ENCODE measurements around the gene DMTF1.

The DMTF1 gene

DNA sequence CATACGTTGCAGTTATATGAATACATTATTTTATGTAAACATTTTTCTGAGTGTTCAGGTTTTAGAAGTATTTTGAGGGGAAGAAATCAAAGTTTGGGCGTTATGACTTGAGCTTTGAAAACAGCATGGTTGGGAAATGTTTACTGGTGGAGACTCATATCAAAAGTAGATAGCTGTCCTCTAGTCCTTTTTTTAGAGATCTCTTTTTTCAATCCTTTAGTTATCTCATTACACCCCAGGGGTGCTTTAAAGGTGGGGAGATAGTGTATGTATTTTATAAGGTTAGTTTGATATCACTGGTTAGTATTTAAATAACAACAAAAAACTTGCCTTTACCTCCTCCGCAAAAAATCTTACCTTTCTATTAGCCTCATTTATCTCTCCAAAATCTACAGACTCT is 2.3 kb downstream of the DMTF1 start:
- no peak for TF ChIP-seq ZFX (IDR thresholded peaks at IDR 0.05; ENCODE audit: borderline replicate concordance)
- TF ChIP-seq, protein P1, sequence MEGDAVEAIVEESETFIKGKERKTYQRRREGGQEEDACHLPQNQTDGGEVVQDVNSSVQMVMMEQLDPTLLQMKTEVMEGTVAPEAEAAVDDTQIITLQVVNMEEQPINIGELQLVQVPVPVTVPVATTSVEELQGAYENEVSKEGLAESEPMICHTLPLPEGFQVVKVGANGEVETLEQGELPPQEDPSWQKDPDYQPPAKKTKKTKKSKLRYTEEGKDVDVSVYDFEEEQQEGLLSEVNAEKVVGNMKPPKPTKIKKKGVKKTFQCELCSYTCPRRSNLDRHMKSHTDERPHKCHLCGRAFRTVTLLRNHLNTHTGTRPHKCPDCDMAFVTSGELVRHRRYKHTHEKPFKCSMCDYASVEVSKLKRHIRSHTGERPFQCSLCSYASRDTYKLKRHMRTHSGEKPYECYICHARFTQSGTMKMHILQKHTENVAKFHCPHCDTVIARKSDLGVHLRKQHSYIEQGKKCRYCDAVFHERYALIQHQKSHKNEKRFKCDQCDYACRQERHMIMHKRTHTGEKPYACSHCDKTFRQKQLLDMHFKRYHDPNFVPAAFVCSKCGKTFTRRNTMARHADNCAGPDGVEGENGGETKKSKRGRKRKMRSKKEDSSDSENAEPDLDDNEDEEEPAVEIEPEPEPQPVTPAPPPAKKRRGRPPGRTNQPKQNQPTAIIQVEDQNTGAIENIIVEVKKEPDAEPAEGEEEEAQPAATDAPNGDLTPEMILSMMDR (IDR thresholded peaks at IDR 0.05), result no peak
- H3K27ac ChIP-seq, result no peak overlapping the region

DNA sequence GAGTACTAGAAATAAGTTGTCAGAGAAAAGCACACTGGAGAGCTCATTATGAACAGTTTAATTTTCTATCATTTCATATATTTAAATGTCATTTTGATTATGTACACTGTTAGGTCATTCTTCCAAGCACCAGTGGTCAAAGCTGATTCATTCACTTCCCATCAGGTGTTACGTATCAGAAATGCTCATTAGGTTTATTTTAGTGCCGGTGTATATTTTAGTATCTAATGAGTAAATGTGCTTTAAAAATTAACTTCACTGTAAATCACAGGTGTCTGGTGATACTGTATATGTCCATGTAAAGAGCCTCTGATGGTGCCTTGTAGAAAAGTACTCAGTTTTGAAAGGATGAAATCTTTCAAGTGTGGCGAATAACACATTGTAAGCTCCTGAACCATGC is 3.5 kb downstream of the DMTF1 start:
- no peak overlapping the region for H3K27ac ChIP-seq
- TF ChIP-seq, protein P1 (IDR thresholded peaks at IDR 0.05), result no peak
- TF ChIP-seq ZFX (IDR thresholded peaks at IDR 0.05; ENCODE audit: borderline replicate concordance), result no peak

DNA sequence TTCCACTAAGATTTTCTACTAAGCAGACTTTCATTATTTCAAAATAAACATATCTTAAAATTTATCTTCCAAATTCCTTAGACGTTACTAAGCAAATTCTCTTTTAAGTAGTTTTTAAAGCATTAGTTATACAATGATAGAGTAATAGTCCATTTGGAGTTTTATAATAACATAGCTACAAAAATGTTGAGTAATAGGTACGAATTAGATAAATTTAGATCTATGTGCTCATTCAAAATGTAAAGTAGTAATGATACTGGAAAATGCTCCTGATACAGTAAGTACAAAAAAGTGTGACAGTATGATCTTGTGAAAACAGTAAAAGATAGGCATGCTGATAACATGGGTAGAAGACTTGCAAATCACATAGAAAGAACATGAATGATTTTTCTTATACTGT is 4.5 kb downstream of the DMTF1 start:
- no peak overlapping the region for H3K27ac ChIP-seq

DNA sequence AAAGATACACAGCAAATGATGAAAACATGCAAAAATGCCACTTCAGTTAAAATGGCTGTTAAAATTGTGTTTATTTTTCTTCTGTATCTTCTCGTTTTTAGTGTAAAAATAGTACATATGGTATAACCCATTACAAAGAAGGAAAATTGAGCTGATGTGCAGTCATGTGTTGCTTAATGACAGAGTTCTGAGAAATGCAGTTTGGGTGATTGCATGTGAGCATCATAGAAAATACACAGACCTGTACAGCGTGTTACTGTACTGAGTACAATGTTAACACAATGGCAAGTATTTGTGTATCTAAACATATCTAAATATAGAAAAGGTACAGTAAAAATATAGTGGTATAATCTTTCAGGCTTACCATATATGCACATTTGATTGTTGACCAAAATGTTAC is 7.3 kb downstream of the DMTF1 start:
- H3K27ac ChIP-seq, result no peak overlapping the region
- TF ChIP-seq, protein P1 (IDR thresholded peaks at IDR 0.05), result no peak
- TF ChIP-seq ZFX (IDR thresholded peaks at IDR 0.05; ENCODE audit: borderline replicate concordance), result no peak

More for the DNA sequence above, 4.5 kb downstream of the DMTF1 start:
- TF ChIP-seq, protein P1 (IDR thresholded peaks at IDR 0.05), result no peak
- no peak for TF ChIP-seq ZFX (IDR thresholded peaks at IDR 0.05; ENCODE audit: borderline replicate concordance)

DNA sequence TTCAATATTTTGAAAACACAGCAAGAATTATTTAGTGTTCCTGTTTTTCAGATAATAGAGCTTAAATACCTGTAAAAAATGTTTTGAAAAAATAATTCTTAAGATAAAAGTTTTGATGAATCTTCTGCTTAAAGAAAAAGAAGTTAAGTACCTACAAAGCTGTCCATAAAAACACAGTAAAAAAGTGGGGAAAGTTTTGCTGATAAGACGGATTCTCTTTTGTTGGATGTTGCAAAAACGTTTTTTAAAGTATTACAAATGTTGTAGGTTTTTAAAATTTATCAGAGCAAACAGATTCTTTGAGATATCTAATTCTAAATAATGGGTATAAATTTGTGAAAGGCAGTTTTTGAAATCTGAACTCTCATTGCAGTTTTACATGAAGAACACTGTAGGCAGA is 12.2 kb downstream of the DMTF1 start:
- no peak overlapping the region for H3K27ac ChIP-seq
- TF ChIP-seq, protein P1 (IDR thresholded peaks at IDR 0.05), result no peak
- no peak for TF ChIP-seq ZFX (IDR thresholded peaks at IDR 0.05; ENCODE audit: borderline replicate concordance)

DNA sequence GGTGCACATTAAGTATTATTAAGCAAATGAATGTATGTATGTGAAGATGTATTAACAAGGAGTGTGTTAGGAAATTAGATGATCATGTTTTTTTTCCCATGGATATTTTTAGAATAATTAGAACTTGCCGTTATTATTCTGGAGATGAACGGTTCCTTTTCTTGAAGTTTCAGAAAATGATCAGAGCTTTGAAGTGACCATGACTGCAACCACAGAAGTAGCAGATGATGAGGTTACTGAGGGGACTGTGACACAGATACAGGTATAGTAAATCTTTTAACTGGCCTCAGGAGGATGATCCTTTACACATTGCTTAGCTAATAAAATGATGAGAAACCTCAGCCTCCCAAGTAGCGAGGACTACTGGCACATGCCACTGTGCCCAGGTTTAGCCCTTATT is 18.6 kb downstream of the DMTF1 start:
- no peak overlapping the region for H3K27ac ChIP-seq
- TF ChIP-seq, protein P1 (IDR thresholded peaks at IDR 0.05), result no peak
- TF ChIP-seq ZFX (IDR thresholded peaks at IDR 0.05; ENCODE audit: borderline replicate concordance), result no peak

DNA sequence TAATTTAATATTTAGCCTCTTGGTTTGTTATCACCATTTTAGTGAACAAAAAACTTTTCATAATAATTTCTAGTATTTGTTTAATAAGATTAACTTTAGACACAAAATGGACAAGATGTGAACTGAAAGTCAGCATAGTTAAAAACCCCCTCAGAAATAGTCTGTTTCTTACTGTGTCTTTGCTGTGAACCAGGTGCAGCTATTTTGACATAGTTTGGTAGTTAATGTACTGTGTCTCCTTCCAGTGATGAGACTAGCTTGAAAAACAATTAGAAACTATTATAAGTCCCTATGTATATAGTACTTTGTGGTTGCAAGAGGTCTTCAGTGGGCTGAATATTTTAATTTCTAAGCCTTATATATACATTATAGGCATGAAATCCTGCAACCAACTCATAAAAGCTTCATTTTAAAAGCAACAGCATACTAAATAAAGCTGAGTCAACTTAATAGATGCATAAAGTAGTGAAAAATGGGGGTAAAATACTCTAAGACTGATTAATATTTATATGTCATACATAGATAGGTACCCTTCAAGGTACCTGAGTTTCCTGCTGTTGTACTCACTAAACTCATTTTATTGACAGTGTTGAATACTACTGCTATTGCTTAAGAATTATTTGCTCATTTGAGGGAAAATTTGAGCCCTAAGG is 19.2 kb downstream of the DMTF1 start:
- no peak for TF ChIP-seq ZFX (IDR thresholded peaks at IDR 0.05; ENCODE audit: borderline replicate concordance)
- TF ChIP-seq, protein P1 (IDR thresholded peaks at IDR 0.05), result no peak
- H3K27ac ChIP-seq, result no peak overlapping the region

Measured in 22Rv1 (cell line).